Bronchial epithelial cell (primary cell): ENCODE results near the gene FHOD3. TPM values are rescaled to one million over a fixed set of nuclear protein-coding genes. Genes with fewer than 3 reads are reported as not detected.

Source experiments
- DNase-seq: peaks from one replicate; pipeline ENCODE4 v3.0.0-alpha.2; 2010; ENCODE audit warnings: low read depth
- FAIRE-seq: peaks from 2 replicates; lab custom pipeline; 2011; peaks lifted over from hg19 to GRCh38; lab: Jason Lieb, UNC
- H3K27me3 ChIP-seq: 2 replicates; pipeline ENCODE4 v1.5.1; 2011; ENCODE audit warnings: low read length; ENCODE audit not compliant: control insufficient read depth, insufficient read depth
- H3K36me3 ChIP-seq: 2 replicates; pipeline ENCODE4 v1.5.1; 2011; ENCODE audit warnings: low read length; ENCODE audit not compliant: control insufficient read depth, insufficient read depth
- H3K4me3 ChIP-seq: 2 replicates; pipeline ENCODE4 v1.5.1; 2011; ENCODE audit warnings: mild to moderate bottlenecking, low read depth, low read length, control low read depth
- total RNA-seq: library from RNA; depleted of rRNA; stranded (reverse); fragments of >200 nt; gene quantifications from 2 replicates; pipeline ENCODE4 v1.2.1, GENCODE V29; 2014
- TF ChIP-seq, protein P1 (sequence below): IDR thresholded peaks from 2 replicates; pipeline ENCODE4 v1.5.1; 2011; ENCODE audit warnings: mild to moderate bottlenecking, moderate library complexity, low read length, control low read depth, inconsistent platforms; ENCODE audit not compliant: insufficient read depth, severe bottlenecking

FHOD3 gene
- total RNA-seq, 1 donor from 2014 or later: 15.8 TPM

DNA sequence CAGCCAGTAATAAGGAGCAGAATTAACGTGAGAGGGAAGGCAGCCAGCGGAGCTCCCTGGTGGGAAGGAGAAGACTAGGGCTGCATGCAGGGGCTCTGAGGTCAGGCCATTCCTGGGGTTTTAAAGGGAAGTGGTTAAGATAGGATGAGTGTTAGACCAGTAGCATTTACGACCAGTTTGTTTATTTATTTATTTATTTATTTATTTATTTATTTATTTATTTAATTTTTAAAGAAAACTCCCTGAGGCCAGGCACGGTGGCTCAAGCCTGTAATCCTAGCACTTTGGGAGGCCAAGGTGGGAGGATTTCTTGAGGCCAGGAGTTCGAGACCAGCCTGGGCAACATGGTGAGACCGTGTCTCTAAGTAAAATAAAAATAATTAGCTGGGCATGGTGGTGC is 152.8 kb downstream of the FHOD3 start:
- Histone ChIP-seq H3K27me3 (no peaks in the 10 kb centered on the region), H3K36me3 (no peaks in the 10 kb centered on the region), H3K4me3 (no peak overlapping the region)
- no peak for FAIRE-seq
- TF ChIP-seq, protein P1, sequence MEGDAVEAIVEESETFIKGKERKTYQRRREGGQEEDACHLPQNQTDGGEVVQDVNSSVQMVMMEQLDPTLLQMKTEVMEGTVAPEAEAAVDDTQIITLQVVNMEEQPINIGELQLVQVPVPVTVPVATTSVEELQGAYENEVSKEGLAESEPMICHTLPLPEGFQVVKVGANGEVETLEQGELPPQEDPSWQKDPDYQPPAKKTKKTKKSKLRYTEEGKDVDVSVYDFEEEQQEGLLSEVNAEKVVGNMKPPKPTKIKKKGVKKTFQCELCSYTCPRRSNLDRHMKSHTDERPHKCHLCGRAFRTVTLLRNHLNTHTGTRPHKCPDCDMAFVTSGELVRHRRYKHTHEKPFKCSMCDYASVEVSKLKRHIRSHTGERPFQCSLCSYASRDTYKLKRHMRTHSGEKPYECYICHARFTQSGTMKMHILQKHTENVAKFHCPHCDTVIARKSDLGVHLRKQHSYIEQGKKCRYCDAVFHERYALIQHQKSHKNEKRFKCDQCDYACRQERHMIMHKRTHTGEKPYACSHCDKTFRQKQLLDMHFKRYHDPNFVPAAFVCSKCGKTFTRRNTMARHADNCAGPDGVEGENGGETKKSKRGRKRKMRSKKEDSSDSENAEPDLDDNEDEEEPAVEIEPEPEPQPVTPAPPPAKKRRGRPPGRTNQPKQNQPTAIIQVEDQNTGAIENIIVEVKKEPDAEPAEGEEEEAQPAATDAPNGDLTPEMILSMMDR: no peak
- no peak for DNase-seq

DNA sequence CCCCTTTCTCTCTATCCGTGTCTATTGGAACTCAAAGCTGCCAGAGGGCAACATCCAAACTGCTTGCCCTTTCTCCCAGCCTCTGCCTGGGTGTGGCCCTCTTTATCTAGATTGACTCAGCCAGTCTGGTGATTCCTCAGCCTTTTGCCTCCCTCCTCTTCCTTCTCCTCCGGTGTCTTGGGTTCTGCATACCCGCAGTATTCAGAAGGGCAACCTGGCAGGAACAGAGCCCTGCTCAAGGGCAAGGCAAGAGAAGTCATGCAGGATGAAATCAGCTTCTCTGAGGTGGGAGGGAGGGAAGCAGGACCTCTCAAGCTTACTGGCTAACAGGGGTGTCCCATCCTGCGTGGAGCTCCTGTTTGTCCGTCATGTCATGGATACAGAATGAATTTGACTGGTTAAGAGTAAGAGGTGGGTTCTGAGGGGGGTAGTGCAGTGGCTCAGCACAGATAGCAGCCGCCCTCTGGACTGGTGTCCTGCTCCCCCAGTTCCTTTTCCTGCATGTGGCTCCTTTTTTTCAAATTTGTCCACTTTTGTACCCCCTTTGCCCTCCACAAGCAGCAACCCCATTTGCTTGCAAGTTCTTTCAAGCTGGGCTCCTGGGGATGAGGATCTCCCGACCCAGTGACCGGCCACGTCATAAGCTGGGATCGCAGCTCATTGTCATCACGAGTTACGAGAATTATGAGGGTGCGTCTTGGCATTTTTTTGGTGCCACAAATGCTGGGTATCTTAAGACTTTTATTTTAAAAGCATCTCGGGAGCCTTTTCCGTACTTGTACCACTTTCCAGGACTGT is 154.1 kb downstream of the FHOD3 start:
- Histone ChIP-seq H3K4me3 (no peak overlapping the region), H3K27me3 (no peaks in the 10 kb centered on the region), H3K36me3 (no peaks in the 10 kb centered on the region)
- TF ChIP-seq, protein P1: no peak
- FAIRE-seq (peak; percentile 85), DNase-seq (peak; percentile 70)

DNA sequence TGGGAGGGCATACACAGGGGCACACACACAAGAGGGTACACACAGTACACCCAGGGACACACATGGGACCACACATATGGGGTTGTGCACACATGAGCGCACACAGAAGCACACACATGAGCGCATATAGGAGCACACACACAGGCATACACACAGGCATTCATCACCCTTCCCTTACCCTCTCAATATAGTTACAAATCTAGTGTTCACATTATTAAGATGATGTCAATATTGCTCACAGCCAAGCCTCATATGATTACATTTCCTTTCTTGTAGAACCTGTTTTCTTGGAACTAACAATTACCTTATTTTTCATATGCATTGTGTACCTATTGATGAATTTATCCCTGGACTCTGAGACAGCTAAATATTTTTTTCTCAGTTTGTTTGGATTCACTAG is 156.7 kb downstream of the FHOD3 start:
- Histone ChIP-seq H3K4me3 (no peak overlapping the region), H3K36me3 (no peaks in the 10 kb centered on the region), H3K27me3 (no peaks in the 10 kb centered on the region)
- TF ChIP-seq, protein P1: no peak
- peak; percentile 94 for DNase-seq
- peak; percentile 86 for FAIRE-seq

DNA sequence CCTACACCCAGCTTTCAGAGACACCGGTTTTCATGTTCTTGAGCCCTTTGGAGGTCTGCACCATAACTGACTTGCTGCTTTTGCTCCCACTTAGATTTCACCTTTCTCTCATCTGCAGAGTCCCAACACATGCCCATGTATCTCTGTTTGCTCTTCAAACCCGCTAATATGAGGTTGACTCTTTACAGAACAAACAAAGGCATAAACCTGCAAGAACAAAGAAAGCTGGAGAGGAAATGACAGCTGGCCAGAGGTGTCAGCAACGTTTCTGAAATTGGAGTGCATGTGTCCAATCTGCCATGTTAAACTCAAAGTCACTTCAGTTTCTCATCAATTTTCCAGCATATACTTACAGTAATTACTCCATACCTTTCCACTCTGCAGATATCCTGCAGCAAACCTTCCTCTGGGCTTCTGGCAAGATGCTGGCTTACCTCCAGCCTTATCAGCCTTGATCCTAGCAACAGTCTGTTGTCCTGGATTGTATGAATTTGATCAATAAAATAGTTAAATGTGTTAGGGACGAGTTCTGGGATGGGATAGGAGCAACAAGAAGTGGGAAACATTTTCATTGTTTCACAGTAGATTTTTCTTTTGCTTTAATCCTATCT is 157.4 kb downstream of the FHOD3 start:
- TF ChIP-seq, protein P1: no peak
- no peak for FAIRE-seq
- H3K36me3 ChIP-seq: no peaks in the 10 kb centered on the region
- DNase-seq: no peak
- no peak overlapping the region for H3K4me3 ChIP-seq
- H3K27me3 ChIP-seq: no peaks in the 10 kb centered on the region

DNA sequence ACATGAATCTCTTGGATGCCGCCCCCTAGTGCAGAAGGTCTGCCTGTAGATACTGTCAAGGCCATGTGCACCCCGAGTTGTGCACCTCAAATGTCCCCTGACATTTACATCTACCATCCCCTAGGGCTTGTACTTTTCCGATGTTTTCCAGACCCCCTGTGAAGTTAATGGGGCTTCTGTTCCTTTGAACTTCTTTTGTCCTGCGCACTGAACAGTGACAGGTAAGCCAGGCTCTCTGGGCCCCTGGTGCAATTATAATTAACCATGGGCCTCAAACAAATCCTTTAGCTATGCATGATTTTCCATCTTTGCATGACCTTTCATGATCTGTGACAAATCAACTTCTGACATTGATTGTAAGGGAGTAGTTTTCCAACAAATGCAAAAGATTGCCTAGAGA is 158.4 kb downstream of the FHOD3 start:
- DNase-seq (no peak), FAIRE-seq (no peak)
- no peak overlapping the region for H3K4me3 ChIP-seq
- TF ChIP-seq, protein P1: no peak
- no peaks in the 10 kb centered on the region for H3K27me3 ChIP-seq
- no peaks in the 10 kb centered on the region for H3K36me3 ChIP-seq
